Thymus (tissue), 11 donors: Measurements from ENCODE around the gene MGRN1. TPM values are rescaled to one million over a fixed set of nuclear protein-coding genes. Genes with fewer than 3 reads are reported as not detected.

Source experiments
- DNase-seq, 9 donors: peaks; one replicate each; pipeline ENCODE4 v3.0.0-alpha.2; 2013; ENCODE audit warnings: low spot score in 9 of 9, low read depth in 6 of 9, missing footprints in 1 of 9
- H3K27ac ChIP-seq, 2 donors: one replicate each; pipeline ENCODE4 v1.5.1; 2013; ENCODE audit warnings: control low read depth in 1 of 2, low read depth in 1 of 2, low read length in 1 of 2, mild to moderate bottlenecking in 1 of 2, moderate library complexity in 1 of 2
- H3K27me3 ChIP-seq, 2 donors: one replicate each; pipeline ENCODE4 v1.5.1; 2013; ENCODE audit warnings: low read length in 1 of 2; ENCODE audit not compliant: control insufficient read depth in 2 of 2, insufficient read depth in 1 of 2
- H3K36me3 ChIP-seq, 2 donors: one replicate each; pipeline ENCODE4 v1.5.1; 2013; ENCODE audit warnings: low read length in 1 of 2, mild to moderate bottlenecking in 1 of 2, moderate library complexity in 1 of 2; ENCODE audit not compliant: control insufficient read depth in 2 of 2, insufficient read depth in 2 of 2
- H3K4me1 ChIP-seq, 2 donors: one replicate each; pipeline ENCODE4 v1.5.1; 2013; ENCODE audit warnings: low read length in 2 of 2; ENCODE audit not compliant: control insufficient read depth in 2 of 2, insufficient read depth in 2 of 2
- H3K4me3 ChIP-seq, 2 donors: one replicate each; pipeline ENCODE4 v1.5.1; 2013; ENCODE audit warnings: low read length in 2 of 2, control low read depth in 1 of 2, mild to moderate bottlenecking in 1 of 2
- H3K9me3 ChIP-seq, 2 donors: one replicate each; pipeline ENCODE4 v1.5.1; 2013; ENCODE audit warnings: low read length in 1 of 2, mild to moderate bottlenecking in 1 of 2; ENCODE audit not compliant: control insufficient read depth in 2 of 2, insufficient read depth in 1 of 2
- WGBS: extraction: QIAGEN DNeasy Blood & Tissue Kit; methylation state at CpG from one replicate; pipeline ENCODE4 v1.1.7; 2013; 5-methylcytosine and 5-hydroxymethylcytosine counted together
- polyA plus RNA-seq: library from polyadenylated mRNA; stranded (reverse); fragments of 200-250 nt; gene quantifications from one replicate; pipeline ENCODE4 v1.2.3, GENCODE V29; 2013
- total RNA-seq: library from RNA; stranded (reverse); fragments of 120-200 nt; gene quantifications from one replicate; pipeline ENCODE4 v1.2.4, GENCODE V29; 2013
- donor health status: healthy.

The MGRN1 gene
- total and polyA plus RNA-seq, 2 donors: 8.4 to 16.0 TPM

- WGBS: 92% methylated on average over 47 of the region's 47 CpGs
- Histone ChIP-seq H3K36me3 (peaks cover 22 to 57% of the 10 kb centered on the region in 2 donors), H3K4me1 (peaks cover 6 to 41% of the 10 kb centered on the region in 2 donors), H3K27me3 (no peaks in the 10 kb centered on the region), H3K9me3 (peaks cover 0 to 4% of the 10 kb centered on the region in 2 donors), H3K27ac (peak overlapping the region; percentile 11 to 41), H3K4me3 (no peak overlapping the region)
- no peak for DNase-seq
These were observed 55.4 kb downstream of the MGRN1 start for GRCh38 chr16:4679850-4680636.

DNA sequence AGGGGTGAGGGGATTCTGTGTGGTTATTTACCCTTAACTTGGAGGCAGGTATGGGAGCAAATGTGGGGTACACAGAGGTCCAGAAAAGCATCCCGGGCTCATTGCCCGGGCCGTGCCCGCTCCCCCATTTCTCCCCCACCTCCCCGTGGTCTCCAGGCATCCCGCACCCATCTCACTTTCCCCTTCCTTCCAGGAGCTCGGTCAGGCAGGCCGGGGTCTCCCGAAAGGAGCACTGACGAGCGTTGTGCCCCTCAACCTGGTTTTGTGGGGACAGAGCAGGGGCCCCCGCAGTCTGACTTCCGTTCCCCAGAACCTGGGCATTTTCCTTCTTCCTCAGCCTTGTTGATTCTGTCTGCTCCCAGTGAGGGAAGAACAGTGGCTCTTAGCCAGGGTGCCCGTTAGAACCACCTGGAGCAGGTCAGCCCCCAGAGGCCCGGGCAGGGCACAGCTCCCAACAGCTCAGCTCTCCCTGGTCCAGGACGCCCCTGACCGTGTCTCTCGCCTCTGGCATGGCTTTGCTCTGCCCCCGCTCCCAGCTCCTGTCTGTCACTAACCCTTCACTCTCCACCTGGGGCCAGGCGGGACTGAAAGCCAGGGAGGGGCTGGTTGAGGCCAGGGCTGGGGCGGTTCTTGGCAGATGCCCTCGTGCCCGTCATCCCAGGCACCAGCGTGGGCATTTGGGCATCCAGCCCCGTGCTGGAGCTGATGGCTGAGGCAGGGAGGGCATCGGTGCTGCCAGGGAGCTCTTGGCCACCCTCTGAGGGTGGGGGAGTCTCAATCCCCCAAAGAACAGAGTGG is 56.2 kb downstream of the MGRN1 start:
- peaks cover 4 to 36% of the 10 kb centered on the region in 2 donors for H3K4me1 ChIP-seq
- 97% methylated on average over 26 of the region's 26 CpGs for WGBS

GRCh38 chr16:4681471-4682083 is 57.0 kb downstream of the MGRN1 start:
- H3K4me1 ChIP-seq: peaks cover 0 to 29% of the 10 kb centered on the region in 2 donors

More for the DNA sequence above, 56.2 kb downstream of the MGRN1 start:
- H3K27ac ChIP-seq: peak overlapping the region in 1 of 2 donors; percentile 41
- DNase-seq: no peak
- no peaks in the 10 kb centered on the region for H3K27me3 ChIP-seq
- peaks cover 30 to 62% of the 10 kb centered on the region in 2 donors for H3K36me3 ChIP-seq
- H3K9me3 ChIP-seq: peaks cover 0 to 4% of the 10 kb centered on the region in 2 donors
- H3K4me3 ChIP-seq: no peak overlapping the region

GRCh38 chr16:4682084-4682591 is 57.5 kb downstream of the MGRN1 start:
- no peak for DNase-seq
- Histone ChIP-seq H3K27me3 (no peaks in the 10 kb centered on the region), H3K4me1 (peaks cover 0 to 24% of the 10 kb centered on the region in 2 donors), H3K9me3 (peaks cover 0 to 4% of the 10 kb centered on the region in 2 donors), H3K36me3 (peaks cover 36 to 72% of the 10 kb centered on the region in 2 donors), H3K4me3 (no peak overlapping the region), H3K27ac (no peak overlapping the region)
- WGBS: 95% methylated on average over 26 of the region's 26 CpGs

More at GRCh38 chr16:4681471-4682083, 57.0 kb downstream of the MGRN1 start:
- peaks cover 0 to 4% of the 10 kb centered on the region in 2 donors for H3K9me3 ChIP-seq
- 75% methylated on average over 39 of the region's 39 CpGs for WGBS
- no peaks in the 10 kb centered on the region for H3K27me3 ChIP-seq
- H3K27ac ChIP-seq: no peak overlapping the region
- H3K36me3 ChIP-seq: peaks cover 34 to 67% of the 10 kb centered on the region in 2 donors
- peak in 2 of 9 donors; percentile 33 to 59 for DNase-seq
- no peak overlapping the region for H3K4me3 ChIP-seq

DNA sequence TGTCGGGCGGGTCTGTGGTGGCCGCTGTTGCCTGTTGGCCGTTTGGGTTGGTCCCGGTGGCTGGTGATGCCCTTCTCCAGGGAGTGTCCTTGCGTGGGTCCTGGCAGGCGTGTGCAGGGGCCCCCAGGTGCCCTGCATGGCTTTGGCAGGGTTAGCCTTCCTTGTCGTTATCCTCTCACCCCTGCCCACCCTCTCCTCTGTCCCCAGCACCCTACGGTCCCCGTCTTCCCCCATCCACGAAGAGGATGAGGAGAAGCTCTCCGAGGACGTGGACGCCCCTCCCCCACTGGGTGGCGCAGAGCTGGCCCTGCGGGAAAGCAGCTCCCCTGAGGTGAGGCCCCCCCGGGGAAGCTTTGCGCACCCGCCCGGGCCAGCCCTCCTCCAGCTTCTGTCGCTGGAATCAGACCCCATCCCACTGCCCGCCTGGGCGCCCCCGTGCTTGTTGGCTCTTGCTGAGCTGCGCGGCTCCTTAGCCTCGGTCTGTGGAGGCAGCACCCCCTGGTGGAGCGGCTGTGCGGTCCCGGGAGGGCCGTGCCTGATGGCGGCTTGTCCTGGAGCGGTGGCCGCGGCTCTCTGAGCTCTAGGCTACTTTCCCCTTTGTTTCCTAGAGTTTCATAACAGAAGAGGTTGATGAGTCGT is 58.1 kb downstream of the MGRN1 start:
- H3K36me3 ChIP-seq: peaks cover 35 to 68% of the 10 kb centered on the region in 2 donors
- no peaks in the 10 kb centered on the region for H3K27me3 ChIP-seq
- H3K9me3 ChIP-seq: peaks cover 0 to 4% of the 10 kb centered on the region in 2 donors
- H3K4me1 ChIP-seq: peaks cover 0 to 22% of the 10 kb centered on the region in 2 donors
- H3K4me3 ChIP-seq: no peak overlapping the region
- 94% methylated on average over 36 of the region's 36 CpGs for WGBS
- H3K27ac ChIP-seq: no peak overlapping the region
- peak in 1 of 9 donors; percentile 34 for DNase-seq

DNA sequence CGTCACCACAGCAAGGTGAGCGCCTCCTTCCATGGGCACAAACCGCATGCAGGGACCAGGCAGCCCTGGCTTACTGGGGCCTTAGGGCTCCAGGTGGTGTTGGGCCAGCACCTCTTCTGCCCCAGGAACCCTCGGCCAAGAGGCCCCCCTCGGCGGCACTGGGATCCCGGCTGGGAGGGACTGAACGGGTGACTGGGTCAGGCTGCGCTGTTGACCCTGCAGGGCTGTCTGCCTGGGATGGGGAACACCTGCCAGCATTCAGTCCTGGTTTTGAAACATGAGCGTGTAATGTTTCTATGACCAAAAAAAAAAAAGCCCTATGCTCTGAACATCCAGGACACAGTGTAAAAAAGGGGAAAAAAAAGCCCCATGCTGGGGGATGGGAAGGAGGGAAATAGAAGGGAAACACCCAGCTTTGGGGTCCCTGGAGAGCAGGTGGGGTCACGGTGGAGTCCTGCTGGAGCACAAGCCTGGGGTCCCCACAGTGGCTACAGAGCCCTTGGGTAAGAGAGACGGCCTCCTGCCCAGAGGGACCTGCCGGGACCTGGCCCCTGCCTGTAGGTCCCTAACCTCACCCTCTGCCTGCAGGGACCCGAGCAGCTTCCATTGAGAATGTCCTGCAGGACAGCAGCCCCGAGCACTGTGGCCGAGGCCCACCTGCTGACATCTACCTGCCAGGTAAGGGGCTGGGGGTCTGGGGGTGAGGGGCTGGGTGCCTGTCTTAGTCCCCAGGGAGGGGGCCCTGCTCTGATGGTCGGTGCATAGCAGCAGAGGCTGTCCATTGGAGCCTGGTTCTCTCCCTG is 58.8 kb downstream of the MGRN1 start:
- H3K4me3 ChIP-seq: no peak overlapping the region
- H3K4me1 ChIP-seq: peaks cover 0 to 22% of the 10 kb centered on the region in 2 donors
- DNase-seq: no peak
- 96% methylated on average over 17 of the region's 17 CpGs for WGBS
- peaks cover 40 to 71% of the 10 kb centered on the region in 2 donors for H3K36me3 ChIP-seq
- H3K27ac ChIP-seq: no peak overlapping the region
- peaks cover 0 to 4% of the 10 kb centered on the region in 2 donors for H3K9me3 ChIP-seq
- no peaks in the 10 kb centered on the region for H3K27me3 ChIP-seq

DNA sequence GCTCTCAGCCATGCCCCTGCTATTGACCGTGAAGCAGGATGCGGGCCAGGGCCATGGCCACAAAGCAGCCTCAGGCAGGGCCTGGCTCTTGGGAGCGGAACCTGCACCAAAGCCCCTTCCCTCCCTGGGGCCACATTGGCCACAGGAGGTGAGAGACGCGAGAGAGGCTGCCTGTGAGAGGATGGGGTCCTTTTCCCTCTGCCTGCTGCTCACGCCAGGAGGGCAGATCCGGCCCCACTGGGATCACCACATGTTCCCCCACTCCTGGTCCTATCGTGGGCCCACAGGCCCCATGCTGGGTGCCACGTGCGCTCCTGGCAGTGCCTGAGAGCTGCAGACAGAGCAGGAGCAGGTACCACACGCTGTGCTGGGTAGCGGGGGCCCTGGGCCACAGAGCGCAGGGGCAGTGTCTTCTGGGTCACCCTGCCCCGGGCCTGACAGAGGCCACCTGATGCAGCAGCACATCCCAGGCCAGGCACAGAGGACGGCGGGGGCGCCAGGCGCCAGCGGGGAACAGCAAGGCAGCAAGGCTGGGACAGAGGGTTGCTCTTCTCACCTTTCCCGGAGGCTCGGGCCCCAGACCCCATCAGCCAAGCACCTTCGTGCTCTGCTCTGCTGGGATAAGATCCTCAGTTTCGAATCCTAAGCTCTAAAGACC is 59.6 kb downstream of the MGRN1 start:
- peaks cover 0 to 4% of the 10 kb centered on the region in 2 donors for H3K9me3 ChIP-seq
- 96% methylated on average over 23 of the region's 23 CpGs for WGBS
- no peaks in the 10 kb centered on the region for H3K27me3 ChIP-seq
- no peak overlapping the region for H3K27ac ChIP-seq
- no peak for DNase-seq
- H3K36me3 ChIP-seq: peaks cover 45 to 77% of the 10 kb centered on the region in 2 donors
- H3K4me1 ChIP-seq: peaks cover 0 to 19% of the 10 kb centered on the region in 2 donors
- H3K4me3 ChIP-seq: no peak overlapping the region
